Left ventricle myocardium superior (tissue), 1 donor: ENCODE measurements around the gene RPA4. TPM values are rescaled to one million over a fixed set of nuclear protein-coding genes. Genes with fewer than 3 reads are reported as not detected.
"Not testable (repeated sequence)": the region's sequence is repeated elsewhere in the genome, so short reads cannot be mapped to it uniquely, and the experiment has no call there.

Experiments used
- ATAC-seq: fragments of 200-7000 bp; cut with Tn5 transposase; one replicate; pipeline ENCODE4 v1.9.1; 2020; ENCODE audit warnings: mild to moderate bottlenecking, moderate library complexity
- DNase-seq: peaks from one replicate; pipeline ENCODE4 v3.0.0-alpha.2; 2020
- intact Hi-C: fragments of 100-400 bp; cut with micrococcal nuclease; formaldehyde crosslinking; loops from one replicate; pipeline ENCODE4 v1.11.0; 2022
- long read RNA-seq: library from polyadenylated mRNA; unstranded; transcript quantifications from one replicate; pipeline ENCODE4 v2.0.0, GENCODE V29; 2021
- total RNA-seq: library from RNA; stranded (reverse); fragmentation: NEBNext Ultra II Directional; extraction: Animal tissue kit (Norgen Biotek cat#: 25700); gene quantifications from one replicate; pipeline ENCODE4 v1.2.1, GENCODE V29; 2021
- donor health status: DM: no; HTN: yes; CAD: no; lungs with severe emphysema.

Gene RPA4
- 0.22 TPM for total RNA-seq
- long read RNA-seq: 0 reads

GRCh38 chrX:96883608-96884007, at the start of gene RPA4:
Gene RPA4 (plus strand): TSS chrX:96883908. CDS start chrX:96884311, 403 bp downstream.
- DNase-seq (no peak), ATAC-seq (no peak)
- intact Hi-C loops: no loop called here

DNA sequence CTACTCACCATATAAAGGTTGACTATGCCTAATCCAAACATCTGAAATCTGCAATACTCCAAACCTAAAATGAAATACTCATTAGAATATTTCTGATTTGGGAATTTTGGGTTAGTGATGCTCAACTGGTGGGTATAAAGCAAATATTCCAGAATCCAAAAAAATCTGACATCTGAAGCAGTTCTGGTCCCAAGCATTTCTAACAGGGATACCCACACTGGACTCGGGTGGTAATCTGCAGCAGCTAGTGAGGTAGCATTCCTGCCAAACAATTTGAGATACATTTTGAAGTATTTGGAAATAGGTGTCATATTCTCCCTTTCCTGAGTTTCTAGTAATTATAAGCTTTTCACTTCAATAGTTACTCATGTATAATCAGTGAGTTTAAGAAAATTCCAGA, 49.6 kb upstream of the RPA4 start:
- intact Hi-C loops: no loop called here
- no peak for ATAC-seq
- no peak for DNase-seq

DNA sequence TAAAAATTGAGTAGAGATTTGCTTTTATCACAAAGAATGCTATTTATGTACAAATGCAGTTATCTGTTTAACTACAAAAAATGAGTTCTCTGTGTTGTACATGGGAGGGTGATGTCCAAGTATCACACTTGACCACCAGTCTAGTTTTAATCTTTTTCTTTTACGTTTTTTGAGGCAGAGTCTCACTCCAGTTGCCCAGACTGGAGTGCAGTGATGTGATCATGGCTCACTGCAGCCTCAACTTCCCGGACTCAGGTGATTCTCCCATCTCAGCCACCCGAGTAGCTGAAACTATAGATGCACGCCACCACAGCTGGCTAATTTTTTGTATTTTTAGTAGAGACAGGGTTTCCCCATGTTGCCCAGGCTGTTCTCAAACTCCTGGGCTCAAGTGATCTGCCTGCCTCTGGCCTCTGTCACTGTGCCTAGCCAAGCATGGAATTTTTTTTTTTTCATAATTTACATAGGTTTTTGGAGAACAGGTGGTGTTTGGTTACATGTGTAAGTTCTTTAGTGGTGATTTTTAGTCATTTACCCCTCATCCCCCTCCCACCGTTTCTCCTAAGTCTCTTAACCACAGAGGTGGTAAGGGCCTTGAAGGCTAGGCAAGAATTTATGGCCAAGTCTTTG, 47.9 kb upstream of the RPA4 start:
- DNase-seq (no peak), ATAC-seq (no peak)
- intact Hi-C loops: no loop called here

DNA sequence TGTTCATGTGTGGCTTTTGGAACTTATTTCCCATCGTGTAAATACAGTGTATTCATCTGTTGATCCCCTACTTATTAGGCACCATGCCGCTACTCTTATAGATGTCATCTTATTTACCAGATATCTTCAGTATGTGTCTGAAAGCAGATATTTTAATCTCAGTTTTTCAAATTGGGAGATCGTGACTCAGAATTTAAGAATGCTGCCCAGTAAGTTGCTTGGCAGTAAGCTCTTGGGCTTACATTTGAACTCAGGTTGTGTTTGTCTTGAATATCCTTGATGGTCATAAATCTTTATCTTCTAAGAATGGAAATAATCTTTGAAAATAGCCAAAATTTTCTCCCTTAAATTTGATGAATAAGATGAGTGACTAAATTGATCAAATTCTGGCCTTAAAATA, 45.9 kb upstream of the RPA4 start:
- intact Hi-C loops: no loop called here
- no peak for ATAC-seq
- no peak for DNase-seq

DNA sequence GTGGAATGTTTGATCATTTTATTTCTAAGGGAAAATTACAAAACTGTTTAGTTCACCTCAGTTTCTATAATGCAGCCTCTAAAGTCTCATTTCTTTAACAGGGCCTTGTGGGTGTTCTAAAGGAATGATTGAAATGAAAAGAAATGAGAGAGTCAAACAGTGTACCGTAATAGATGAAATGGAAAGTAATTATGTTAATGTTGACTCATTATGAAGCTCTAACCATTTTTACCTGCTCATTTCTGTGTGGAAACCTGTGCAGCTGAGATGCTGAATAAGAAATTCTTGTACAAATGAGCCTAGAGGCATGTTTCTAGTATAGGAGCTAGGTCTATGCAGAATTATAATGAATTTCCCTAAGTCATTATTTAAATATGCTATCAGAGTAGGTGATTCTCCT, 45.2 kb upstream of the RPA4 start:
- DNase-seq: no peak
- intact Hi-C loops: no loop called here
- ATAC-seq: no peak

DNA sequence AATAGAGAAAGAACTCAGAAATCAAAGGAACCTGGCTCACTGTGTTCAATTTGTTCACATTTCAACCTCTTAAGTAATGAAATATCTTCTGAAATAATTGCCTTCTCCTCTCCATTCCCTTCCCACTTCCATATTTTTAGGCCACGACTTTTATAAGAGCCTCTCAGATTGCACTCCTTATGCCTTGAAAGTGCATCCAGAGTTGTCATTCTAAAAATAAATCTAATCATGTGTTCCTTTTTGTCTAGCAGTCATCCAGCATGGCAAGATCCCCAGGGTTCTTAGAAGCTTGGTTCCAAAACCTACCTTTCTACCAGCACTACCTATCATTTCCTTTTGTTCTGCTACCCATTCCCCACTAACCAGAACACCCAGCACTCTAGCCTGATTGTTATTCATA, 42.4 kb upstream of the RPA4 start:
- intact Hi-C loops: no loop called here
- peak; percentile 52 for ATAC-seq
- no peak for DNase-seq

DNA sequence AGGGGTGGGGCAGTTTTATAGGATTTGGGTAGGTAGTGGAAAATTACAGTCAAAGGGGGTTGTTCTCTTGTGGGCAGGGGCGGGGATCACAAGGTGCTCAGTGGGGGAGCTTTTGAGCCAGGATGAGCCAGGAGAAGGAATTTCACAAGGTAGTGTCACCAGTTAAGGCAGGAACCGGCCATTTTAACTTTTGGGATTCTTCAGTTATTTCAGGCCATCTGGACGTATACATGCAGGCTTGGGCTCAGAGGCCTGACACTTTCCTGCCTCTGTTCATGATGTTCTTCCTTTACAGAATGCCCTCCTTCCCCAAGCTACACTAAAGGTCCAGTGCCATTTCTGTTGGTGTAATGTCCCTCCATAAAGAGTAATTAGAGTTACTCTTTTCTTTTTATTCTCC, 41.8 kb upstream of the RPA4 start:
- ATAC-seq, DNase-seq, intact Hi-C loops: not testable (repeated sequence)

DNA sequence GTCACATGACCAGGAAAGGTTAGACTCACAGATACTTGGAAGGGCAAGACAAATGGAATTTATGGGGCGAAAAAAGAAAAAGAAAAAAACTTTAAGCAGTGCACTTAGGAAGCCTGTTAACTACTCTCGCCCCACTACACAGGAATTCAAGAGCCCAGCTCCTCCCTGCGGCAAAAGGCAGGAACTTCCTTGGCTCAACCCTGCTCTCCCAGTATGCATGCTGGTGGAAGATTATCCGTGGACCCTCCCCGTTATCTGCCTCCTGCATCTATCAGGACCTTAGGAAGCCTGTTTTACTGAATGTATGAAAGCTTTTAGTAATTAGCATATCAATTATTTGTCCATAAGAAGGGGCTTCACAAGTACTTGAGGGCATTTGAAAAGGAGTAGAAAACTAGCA, 40.1 kb upstream of the RPA4 start:
- intact Hi-C loops: no loop called here
- ATAC-seq (no peak), DNase-seq (no peak)

DNA sequence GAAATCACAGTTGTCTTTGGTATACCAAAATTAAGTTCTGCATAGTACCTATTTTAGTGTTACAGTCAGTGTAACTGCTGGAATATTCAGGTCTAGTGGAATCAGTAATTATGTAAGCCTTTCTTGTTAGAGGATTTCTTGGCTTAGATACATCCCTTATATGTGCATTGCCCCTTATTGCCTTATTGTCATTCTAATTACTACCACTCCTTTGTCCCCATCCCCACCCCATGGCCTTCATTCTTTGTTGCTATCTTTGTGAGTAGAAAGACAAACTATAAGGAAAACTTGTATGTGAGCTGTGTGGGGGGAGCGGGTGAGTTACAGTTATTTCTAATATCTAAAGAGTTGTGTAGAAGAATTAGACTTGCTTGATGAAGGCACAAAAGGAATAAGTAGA, 36.9 kb upstream of the RPA4 start:
- intact Hi-C loops: no loop called here
- no peak for DNase-seq
- ATAC-seq: no peak

DNA sequence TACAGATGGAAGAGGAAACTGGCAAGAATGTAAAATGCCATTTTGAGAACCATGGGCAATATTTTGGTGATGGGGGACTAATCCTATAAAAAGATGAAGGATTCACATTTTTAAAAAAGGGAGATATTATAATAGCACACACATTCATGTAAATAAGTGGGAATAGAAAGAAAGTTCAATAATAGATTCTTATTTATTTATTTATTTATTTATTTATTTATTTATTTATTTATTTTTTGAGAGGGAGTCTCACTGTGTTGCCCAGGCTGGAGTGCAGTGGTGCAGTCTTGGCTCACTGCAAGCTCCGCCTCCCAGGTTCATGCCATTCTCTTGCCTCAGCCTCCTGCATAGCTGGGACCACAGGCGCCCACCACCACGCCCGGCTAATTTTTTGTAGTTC, 24.3 kb upstream of the RPA4 start:
- intact Hi-C loops, ATAC-seq, DNase-seq: not testable (repeated sequence)

DNA sequence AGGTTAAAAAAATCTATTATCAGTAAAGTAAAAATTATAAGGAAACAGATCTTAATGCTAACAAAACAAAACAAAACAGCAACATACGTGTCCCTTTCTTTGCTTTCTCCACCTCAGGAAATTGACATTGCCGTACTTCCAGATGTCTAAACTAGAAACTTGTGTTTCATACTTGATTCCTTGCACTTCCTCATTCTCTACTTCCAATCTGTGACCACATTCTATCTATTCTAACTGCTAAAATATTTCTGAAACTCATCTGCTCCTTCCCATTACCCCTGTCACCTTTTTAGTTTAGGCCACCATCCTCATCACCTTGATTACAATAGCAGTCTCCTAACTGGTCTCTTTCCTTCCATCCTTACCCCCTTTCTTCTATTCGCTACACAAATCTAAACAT, 22.5 kb upstream of the RPA4 start:
- DNase-seq (no peak), ATAC-seq (no peak)
- intact Hi-C loops: no loop called here

GRCh38 chrX:96861661-96862060, 22.0 kb upstream of the RPA4 start:
- DNase-seq (no peak), ATAC-seq (no peak)
- intact Hi-C loops: no loop called here

GRCh38 chrX:96884027-96884426, 319 bp downstream of the RPA4 start:
- DNase-seq (no peak), ATAC-seq (no peak)
- intact Hi-C loops: no loop called here

- ATAC-seq: peak; percentile 21
- intact Hi-C loops: no loop called here
- no peak for DNase-seq
Measured at GRCh38 chrX:96889726-96890125, 6.0 kb downstream of the RPA4 start.

- intact Hi-C loops: no loop called here
- ATAC-seq: no peak
Measured at GRCh38 chrX:96906741-96907140, 23.0 kb downstream of the RPA4 start.

DNA sequence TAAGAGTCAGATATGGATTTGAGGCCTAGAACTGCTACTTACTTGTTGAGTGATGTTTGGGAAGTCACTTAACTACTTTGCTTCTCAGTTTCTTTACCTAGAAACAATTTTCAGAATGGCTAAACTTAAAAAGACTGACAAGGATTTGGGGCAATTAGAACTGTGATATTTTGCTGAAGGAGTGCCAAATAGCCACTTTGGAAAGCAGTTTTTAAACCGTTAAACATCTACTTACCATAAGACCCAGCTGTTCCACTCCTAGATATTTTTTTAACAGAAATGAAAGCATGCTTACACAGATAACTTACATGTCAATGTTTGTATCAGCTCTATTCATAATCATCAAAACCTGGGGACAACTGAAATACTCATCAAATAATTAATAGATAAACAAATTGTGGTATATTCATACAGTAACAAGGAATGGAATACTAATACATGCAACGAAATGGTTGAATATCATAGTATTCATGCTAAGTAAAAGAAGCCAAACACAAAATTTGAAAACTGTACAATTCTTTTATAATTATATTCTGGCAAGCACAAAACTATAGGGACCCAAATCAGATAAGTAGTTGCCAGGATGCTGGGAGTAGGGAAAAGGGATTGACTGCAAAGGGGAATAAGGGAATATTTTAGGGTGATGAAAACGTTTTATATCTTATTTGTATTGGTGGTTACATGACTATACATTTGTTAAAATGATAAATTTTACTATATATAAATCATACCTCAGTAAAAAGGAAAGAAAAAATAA, 24.0 kb downstream of the RPA4 start:
- ATAC-seq (no peak), DNase-seq (no peak)
- intact Hi-C loops: no loop called here

More at GRCh38 chrX:96906741-96907140, 23.0 kb downstream of the RPA4 start:
- no peak for DNase-seq

- intact Hi-C loops: no loop called here
- DNase-seq (no peak), ATAC-seq (no peak)
Measured at GRCh38 chrX:96909291-96909690, 25.6 kb downstream of the RPA4 start.

- no peak for ATAC-seq
- intact Hi-C loops: no loop called here
- no peak for DNase-seq
Measured at GRCh38 chrX:96918864-96919263, 35.2 kb downstream of the RPA4 start.

DNA sequence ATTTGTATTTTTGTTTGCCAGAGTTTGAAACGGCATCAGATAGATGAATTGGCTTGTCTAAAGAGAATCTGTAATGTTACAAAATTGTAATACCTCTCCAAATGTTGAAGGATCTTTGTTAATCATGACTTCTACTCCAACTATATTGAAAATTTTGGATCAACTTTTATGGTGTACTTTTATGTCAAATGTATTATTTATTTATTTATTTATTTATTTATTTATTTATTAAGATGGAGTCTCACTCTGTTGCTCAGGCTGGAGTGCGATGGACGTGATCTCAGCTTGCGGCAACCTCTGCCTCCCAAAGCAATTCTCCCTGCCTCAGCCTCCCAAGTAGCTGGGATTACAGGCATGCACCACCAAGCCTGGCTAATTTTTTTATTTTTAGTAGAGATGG, 36.0 kb downstream of the RPA4 start:
- ATAC-seq: no peak
- no peak for DNase-seq
- intact Hi-C loops: no loop called here

GRCh38 chrX:96924581-96924980, 40.9 kb downstream of the RPA4 start:
- intact Hi-C loops: no loop called here
- DNase-seq (no peak), ATAC-seq (no peak)

DNA sequence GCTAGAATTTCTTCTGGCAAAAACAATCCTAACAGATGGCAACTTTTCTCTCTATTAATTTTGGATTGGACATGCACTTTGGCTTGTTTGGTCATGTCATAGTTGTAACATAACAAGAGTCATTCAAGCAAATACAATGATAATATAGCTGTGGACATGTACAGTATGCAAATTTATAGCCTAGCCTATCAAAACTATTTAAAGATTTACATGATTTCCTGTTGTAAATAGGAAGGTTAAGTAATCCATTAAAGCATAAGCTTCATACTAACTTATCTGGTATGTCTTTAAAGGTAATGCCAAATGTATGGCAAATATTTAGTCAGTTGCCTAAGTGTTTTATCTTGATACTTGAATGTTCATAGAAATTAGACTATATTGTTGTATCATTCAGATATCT, 45.3 kb downstream of the RPA4 start:
- ATAC-seq (no peak), DNase-seq (no peak)
- intact Hi-C loops: no loop called here
